HG03139 (cell line): Measurements from ENCODE around the gene CCDC71.
A peak's percentile ranks its signal among the peaks of the same experiment; 100 is the strongest.

Experiments used
- ATAC-seq: cut with Tn5 transposase; IDR thresholded peaks from one replicate; pipeline ENCODE4 v1.9.1; 2021; ENCODE audit not compliant: unreplicated experiment

The CCDC71 gene

DNA sequence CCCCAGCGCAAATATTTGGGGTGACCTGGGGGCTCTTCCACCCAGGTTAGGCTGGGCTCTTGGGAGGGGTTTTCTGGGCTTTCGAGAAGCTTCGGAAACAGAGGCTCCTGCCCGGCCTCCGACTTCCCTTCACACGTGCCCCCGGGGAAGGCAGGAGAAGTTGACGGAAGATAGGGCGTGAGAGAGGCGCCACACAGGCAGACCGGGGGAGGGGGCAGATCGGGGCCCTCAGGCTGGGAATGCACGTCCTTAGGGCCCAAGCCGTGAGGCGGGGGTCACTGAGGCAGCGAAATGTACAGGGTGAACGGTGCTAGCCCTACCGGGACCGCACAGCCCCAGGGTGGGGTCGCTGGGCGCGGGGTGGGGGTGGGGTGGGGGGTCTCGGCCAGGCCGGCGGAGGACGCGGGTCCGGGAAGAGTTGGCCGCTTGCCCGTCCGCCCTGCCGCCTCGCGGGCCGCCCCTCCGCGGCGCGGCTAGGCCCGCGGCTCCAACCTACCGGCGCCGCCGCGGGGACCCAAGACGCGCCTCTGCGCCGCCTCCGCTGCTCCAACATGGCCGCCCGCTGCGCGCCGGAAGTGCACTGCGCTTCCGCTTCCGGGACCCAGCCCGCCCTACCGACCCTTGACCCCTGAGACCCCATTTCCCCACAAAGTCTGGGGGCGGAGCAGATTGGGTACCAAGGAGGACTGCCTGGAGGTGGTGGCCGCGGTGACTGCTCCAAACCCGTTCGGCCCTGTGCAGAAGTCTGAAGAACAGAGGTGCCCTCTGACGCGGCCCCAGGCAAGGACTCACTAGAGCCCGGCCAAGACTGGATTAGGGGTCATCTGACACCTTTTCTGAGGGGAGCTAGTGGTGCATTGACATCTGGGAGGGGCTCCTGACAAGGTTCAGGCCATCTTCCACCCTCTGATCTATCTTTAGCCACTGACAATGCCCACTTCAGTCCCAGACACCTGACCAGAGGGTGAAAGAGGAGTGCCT, at the start of gene CCDC71:
Gene CCDC71, minus strand, starts transcription at position 561 of the 981 bp plus-strand sequence. CDS start 2,123 bp downstream, outside the sequence.
- ATAC-seq, result peak; percentile 64

DNA sequence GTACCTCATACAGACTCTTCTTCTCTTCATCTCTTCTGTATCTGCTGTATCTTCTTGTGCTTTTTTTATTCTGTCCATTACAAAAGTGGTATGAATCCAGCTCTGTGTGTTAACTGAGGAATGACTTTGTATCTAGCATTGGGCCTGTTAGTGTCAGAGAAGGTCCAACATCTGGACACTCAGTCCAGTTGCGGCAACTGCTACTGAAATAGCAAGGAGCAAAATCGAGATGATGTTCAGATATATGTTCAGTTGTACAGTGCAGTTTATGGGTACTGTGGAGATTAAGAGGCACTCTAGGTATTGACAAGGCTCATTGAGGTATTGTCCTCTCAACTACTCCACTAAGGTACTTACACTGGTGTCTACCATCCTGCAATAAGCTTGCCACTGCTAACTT, 47.9 kb upstream of the CCDC71 start:
- no peak for ATAC-seq

DNA sequence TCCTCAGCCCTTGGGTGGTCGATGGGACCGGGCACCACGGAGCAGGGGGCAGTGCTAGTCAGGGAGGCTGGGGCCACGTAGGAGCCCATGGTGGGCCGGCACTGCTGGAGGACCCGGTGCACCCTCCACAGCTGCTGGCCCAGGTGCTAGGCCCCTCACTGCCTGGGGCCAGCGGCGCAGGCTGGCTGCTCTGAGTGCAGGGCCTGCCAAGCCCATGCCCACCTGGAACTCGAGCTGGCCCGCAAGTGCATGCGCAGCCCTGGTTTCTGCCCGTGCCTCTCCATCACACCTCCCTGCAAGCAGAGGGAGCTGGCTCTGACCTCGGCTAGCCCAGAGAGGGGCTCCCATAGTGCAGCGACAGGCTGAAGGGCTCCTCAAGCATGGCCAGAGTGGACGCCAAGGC, 47.4 kb upstream of the CCDC71 start:
- ATAC-seq, result no peak

DNA sequence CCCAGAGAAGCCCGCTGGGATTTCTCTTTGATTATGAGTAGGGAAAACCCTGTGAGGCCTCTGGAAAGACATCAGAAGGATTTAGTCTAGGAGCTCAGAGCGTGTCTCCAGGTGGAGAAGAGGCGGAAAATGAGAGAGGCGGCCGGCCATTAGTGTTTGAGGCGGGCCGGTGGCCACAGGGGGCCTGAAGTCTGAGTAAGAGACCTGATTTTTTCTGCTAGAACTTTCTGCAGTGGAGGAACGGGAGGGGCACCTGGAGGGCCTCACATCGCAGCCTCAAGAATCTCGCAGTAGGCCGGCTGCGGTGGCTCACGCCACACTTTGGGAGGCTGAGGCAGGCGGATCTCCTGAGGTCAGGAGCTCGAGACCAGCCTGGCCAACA, 33.8 kb upstream of the CCDC71 start:
- no peak for ATAC-seq

DNA sequence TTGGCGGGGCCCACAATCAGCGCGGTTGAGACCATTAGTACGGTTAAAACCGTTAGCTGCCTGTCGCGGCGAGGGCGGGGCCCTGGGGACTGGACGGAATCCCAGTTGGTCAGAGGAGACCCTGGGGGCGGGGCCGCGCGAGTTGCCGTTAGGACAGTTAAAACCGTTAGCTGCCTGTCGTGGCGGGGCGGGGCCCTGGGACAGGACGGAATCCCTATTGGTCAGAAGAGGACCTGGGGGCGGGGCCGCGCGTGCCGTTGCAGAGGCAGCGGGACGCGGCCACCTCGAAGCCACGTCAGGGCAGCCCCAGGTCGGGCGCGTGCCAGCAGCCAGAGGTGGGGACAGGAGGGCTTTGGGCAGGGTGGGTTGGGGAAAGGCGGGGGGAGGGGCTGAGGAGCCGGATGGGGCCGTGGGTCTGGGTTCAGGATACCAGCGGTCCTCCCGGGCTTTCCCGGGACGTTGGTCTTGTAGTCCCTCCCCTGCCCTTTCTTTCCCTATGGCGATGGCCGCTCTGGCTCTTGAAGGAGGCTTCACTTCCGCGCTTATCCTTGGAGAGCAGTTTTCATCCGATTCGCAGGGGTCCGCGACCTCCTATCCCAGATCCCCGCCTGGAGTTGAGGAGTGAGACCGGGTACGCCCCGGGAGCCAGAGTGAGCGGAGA, 33.2 kb upstream of the CCDC71 start:
- no peak for ATAC-seq

DNA sequence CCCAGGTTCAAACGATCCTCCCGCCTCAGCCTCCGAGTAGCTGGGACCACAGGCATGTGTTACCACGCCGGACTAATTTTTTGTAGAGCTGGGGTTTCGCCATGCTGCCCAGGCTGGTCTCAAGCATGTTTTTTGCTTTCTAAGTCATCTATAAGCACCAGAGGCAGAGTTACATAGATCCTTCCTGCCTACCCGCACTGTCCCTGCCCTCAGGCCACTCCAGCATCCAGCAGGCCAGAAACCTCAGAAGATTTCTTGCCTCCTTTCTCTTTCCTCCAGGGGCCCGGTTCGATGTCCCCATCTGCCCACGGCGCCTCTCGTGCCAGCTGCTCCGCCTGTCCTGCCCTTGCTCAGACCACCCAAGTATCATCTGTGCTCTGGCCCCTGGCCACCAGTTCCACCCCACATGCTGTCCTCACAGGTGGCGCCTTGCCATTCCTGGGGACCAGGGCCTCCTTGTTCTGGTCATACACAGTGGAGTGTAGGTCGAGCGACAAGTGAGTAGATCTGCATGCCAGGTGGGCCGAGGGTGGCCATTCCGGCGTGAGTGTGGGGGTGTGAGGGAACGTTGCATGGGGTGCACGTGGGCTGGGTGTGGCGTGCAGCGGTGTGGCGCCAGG, 32.6 kb upstream of the CCDC71 start:
- ATAC-seq, result no peak

DNA sequence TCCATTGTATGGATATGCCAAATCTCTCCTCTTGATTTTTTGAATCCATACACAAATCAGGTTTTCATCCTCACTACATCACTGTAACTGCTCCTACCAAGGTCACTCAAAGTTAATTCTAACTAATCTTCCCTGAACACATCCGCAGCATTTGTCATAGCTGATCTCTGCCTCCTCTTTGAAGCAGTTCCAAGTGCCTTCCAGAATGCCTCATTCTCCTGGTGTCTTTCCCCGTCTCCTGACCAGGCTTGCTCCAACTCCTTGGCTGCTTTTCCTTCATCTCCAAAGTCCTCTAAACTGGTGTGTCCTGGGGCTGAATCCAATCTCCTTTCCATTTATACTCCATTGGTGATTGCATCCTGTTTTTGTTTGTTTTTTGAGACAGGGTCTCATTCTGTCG, 32.0 kb upstream of the CCDC71 start:
- ATAC-seq, result no peak

DNA sequence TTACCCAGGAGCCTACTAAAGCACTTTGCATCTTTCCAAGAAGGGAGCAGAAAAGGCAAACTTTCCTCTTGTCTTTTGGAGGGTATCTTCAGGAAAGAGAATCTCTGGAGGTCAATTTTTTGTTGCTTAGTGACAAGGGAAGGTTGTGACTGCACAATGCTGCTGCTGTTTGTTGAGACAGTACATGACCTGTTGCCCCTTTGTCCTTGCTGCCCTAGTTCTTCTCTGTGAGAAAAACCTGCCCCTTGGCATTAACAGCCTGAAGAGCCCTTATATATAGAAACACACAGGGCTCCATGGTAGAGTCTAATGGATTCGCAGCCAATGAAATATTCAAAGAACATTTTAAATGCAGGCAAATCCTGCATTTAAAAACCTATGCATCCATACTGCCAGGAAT, 25.6 kb upstream of the CCDC71 start:
- no peak for ATAC-seq

DNA sequence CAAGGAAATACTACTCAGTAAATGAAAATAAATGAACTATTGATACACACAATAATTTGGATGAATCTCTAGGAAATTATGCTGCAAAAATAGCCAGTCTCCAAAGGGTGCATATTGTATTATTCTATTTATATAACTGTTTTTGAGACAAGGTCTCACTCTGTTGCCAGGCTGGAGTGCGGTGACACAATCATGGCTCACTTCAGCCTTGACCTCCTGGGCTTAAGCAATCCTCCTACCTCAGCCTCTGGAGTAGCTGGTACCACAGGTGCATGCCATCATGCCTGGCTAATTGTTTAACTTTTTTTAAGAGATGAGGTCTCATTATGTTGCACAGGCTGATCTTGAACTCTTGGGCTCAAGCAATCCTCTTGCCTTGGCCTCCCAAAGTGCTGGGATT, 17.7 kb upstream of the CCDC71 start:
- no peak for ATAC-seq

DNA sequence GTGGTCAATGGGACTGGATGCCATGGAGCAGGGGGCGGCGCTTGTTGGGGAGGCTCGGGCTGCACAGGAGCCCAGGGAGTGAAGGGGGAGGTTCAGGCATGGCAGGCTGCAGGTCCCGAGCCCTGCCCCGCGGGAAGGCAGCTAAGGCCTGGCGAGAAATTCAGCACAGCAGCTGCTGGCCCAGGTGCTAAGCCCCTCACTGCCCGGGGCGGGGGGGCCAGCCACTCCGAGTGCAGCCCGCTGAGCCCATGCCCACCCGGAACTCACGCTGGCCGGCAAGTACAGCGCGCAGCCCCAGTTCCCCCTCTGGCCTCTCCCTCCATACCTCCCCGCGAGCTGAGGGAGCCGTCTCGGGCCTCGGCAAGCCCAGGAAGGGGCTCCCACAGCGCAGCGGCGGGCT, 16.6 kb upstream of the CCDC71 start:
- ATAC-seq, result no peak

DNA sequence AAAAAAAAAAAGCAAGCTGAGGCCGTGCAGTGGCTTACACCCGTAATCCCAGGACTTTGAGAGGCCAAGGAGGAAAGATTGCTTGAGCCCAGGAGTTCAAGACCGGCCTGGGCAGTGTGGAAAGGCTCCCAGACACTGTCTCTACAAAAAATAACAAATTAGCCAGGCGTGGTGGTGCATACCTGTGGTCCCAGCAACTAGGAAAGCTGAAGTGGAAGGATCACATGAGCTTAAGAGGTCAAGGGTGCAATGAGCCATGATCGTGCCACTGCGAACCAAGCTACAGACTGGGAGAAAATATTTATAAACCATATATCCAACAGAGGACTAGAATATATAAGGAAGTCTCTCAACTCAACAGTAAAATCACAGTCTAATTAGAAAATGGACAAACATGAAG, 15.2 kb upstream of the CCDC71 start:
- ATAC-seq, result no peak

DNA sequence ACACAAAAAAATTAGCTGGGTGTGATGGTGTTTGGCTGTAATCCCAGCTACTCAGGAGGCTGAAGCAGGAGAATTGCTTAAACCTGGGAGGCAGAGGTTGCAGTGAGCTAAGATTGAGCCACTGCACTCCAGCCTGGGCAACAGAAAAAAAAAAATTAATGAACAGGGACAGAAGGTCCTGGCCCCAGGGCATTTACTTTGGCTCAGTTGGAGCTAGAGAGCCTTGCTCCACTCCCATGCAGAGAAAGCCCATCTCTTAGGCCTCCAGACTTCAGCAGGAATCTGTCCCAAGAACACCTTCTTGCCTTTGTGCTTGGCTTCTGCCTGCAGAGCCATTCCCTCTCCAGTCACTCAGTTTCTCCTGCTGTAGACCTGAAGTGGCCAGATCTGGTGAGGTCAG, 14.0 kb upstream of the CCDC71 start:
- no peak for ATAC-seq

DNA sequence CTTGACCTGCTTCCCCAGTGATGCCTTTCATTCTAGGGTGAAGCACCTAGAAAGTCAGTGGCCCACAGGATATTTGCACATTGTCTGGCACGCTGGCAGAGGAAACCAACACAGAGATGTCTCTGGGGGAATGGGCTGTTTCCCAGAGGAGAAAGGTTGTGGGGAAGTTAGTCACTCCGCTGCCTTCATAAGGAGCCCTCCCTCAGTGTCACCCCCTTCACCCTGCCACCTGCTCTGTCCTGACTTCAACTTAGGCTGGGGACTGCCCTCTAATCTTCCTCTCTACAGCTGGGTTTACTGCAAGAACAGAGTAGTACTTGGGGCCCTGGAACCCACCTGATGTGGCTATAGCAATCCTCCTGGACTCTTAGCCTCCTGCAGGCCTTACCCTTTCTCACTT, 10.9 kb upstream of the CCDC71 start:
- no peak for ATAC-seq

DNA sequence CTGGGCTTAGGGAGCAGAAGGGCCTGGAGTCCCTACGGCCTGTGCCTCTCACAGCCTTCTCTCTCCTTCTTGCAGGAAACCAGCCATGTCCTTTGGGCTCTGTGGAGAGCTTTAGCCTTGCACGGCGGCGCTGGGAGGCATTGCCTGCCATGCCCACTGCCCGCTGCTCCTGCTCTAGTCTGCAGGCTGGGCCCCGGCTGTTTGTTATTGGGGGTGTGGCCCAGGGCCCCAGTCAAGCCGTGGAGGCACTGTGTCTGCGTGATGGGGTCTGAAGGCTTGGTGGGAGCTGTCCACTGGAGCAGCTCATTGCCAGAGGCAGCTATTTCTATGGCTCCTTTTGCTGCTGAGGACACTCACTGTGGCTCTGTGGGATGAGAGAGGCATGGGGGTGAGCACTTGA, 9.4 kb upstream of the CCDC71 start:
- ATAC-seq, result no peak

DNA sequence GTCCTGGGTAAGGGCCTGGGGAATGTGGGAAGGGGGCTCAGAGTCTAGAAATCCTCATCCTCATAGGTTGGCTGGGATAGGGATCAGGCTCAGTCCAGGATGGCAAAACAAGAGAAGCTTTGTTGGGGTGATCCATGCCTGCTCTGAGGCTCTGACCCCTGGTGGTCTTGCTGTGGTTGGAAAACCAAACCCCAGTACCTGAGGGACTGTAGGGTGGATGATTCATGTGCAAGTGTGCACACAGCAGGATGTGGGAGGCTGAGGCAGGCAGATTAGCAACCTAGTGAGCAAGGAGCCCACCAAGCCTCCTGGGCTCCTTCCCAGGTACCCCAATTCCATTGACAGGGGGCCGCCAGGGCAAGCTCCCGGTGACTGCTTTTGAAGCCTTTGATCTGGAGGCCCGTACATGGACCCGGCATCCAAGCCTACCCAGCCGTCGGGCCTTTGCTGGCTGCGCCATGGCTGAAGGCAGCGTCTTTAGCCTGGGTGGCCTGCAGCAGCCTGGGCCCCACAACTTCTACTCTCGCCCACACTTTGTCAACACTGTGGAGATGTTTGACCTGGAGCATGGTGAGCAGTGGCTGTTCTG, 8.4 kb upstream of the CCDC71 start:
- no peak for ATAC-seq

DNA sequence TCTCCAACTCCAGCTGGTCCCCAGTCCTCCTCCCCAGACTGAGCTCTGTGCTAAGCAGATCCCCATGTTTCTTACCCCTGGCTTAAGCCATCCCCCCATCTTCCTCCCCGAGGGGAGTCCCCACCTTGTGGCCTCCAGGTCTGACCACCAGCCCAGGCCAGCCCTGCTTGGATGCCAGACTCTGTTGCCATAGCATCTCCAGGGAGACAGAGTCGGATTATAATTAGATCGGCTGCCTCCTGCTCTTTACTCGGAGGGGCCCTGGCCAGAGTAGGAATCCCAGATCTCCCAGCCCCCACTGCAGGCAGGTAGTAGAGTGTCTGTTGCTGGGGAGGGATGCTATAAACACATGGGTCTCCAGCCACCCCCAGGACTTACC, 7.7 kb upstream of the CCDC71 start:
- ATAC-seq, result no peak

DNA sequence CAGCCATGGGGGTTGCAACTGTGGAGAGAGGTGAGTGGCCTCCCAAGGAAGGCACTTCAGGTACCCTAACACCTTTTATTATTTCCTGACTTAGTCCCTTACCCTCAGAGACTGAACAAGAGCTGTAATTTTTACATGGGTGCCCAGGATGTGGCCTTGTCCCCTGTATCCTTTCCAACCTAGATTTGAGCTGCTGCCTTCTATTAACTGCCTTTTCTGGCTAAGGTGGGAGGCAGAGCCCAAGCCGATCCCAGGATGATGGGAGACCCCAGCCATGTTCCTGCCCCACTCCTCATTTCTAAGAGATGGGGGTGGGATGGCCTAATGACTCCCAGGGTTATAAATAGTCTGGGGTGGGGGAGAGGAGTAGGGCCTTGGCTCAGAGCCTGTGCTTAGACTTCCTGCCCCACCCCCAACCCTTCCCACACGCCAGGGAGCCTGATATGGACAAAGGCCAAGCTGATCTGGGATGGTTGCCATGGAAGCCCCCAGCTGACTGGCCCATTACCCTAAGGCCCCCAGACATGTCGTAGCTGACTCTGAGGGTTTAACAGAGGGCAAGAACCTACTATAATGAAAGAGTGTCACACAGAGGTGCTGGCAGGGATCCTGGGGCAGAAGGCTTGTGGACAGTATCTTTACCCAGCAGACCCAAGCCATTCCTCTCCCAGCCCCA, 7.1 kb upstream of the CCDC71 start:
- ATAC-seq, result no peak

DNA sequence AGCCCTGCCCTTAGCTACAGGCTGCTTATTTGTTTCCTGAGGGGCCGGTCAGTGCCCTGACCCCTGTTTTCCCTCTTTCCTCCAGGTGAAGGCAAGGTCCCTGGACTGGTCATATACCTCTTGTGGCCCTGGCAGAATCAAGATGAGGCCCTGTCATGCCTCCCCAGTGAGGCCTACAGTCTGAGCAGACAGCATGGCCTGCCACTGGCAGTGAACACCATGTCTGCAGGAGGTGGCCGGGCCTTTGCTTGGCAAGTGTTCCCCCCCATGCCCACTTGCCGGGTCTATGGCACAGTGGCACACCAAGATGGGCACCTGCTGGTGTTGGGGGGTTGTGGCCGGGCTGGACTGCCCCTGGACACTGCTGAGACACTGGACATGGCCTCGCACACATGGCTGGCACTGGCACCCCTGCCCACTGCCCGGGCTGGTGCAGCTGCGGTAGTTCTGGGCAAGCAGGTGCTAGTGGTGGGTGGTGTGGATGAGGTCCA, 6.5 kb upstream of the CCDC71 start:
- ATAC-seq, result no peak

DNA sequence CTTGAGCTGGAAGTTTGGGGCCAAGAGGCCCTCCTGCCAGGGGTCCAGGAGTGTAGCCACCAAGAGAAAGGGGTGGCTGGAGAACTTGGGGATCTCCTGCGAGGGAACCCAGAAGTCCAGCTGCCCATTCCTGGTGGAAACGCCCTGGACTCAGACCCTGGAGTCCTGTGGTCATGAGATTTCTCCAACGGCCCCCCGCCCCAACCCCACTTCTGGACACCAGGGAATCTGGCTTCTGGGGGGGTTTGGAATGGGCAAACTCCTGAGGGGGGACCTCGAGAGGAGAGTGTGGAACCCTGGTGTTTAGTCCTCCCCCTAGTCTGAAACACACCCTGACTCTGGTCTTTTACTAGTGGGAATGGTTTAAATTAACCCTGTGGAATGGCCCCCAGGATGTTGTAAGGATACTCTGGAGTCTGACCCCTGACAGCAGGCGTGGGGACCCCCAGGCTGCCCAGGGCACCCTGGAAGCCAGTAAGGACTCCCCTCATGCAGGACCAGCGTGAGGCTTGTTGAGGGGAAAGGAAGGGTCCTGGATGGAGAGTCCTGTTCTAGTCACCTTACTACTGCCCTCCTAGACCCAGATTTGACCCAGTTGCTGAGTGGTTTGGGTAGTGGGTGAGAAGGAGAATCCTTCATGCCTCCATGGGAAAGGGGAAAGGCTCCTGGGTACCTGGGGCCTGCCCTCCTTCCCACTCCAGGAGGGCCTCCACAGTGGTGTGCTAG, 5.8 kb upstream of the CCDC71 start:
- ATAC-seq, result no peak

DNA sequence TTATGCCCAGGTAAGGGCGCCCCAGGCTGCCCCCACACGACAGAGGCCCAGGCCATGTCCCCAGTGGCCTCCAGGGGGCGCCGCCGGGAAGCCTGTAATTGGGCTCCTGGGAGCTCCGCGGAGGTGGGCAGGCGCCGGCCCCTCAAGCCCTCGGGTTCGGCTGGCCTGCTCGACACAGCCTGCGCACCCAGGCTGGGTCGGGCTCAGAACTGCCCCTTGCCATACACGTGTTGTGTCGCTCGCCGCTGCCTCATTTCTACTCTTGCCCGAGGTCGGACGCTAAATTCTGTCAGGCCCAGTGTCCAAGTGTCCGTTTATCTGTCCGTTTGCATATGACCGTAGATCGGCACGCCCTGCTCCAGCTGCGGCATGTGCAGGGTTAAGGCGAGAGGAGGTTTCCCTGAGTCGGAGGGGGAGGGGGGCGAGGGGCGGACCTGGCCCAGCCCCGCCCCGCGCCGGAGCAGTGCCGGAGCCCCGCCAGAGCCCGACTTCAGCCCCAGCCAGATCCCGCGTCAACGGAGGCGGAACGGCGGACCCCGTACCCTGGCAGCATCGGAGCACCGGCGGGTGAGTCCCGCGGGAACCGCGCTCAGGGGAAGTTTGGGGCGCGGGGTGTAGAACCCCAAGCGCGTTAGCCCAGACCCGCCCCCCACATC, 5.1 kb upstream of the CCDC71 start, which contains the start of gene KLHDC8B:
Gene KLHDC8B, plus strand, starts transcription at position 480 of the 656 bp plus-strand sequence. CDS start 1,172 bp downstream, outside the sequence.
- ATAC-seq, result no peak
